ENCODE data around the gene C1orf232. TPM values are rescaled to one million over a fixed set of nuclear protein-coding genes. Genes with fewer than 3 reads are reported as not detected.

Gene C1orf232
- total RNA-seq, 1 donor from 2014 or later, result not detected

DNA sequence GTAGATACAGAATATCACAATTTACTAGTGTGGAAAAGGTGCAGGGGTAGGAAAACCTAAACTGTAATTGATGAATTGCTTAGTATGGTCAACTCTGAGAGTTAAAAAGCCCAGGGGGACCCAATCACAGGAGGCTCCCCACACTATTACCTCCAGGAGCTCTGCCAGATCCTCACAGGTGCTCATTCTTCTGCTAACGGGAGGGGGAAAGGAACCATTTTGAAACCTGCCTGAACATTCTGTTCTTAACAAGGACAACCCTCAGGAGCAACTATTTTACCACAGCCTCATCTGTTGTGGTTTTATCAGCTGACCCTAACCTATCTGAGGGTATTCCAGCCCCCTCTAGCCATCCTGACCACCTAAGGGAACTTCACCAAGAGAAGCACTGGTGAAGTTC lies 38.1 kb downstream of the C1orf232 start:
- no peak for TF ChIP-seq CTCF (conservative IDR thresholded peaks at IDR 0.05; ENCODE audit: low read depth, low read length)
- no peak for DNase-seq (ENCODE audit: low read depth)
- H3K4me3 ChIP-seq (ENCODE audit: low read depth, low read length), result no peak overlapping the region

DNA sequence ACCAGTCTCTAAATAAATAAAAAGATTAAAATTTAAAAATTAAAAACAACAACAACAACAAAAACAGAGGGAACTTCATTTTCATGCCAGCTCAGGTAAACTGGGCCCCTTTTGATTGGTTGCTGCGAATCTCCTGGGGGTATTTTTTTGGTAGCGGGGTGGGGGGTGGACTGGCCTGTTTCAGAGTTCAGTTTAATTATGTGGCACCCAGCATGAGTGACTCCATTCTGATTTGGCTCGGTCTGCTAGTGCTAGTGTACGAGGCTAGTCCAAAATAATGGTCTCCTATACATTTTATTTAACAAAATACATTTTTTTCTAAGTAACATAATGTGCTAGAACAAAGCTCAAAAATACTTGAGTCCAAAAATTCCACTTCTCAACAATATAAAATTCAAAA lies 39.0 kb downstream of the C1orf232 start:
- no peak overlapping the region for H3K4me3 ChIP-seq (ENCODE audit: low read depth, low read length)
- no peak for DNase-seq (ENCODE audit: low read depth)
- no peak for TF ChIP-seq CTCF (conservative IDR thresholded peaks at IDR 0.05; ENCODE audit: low read depth, low read length)

DNA sequence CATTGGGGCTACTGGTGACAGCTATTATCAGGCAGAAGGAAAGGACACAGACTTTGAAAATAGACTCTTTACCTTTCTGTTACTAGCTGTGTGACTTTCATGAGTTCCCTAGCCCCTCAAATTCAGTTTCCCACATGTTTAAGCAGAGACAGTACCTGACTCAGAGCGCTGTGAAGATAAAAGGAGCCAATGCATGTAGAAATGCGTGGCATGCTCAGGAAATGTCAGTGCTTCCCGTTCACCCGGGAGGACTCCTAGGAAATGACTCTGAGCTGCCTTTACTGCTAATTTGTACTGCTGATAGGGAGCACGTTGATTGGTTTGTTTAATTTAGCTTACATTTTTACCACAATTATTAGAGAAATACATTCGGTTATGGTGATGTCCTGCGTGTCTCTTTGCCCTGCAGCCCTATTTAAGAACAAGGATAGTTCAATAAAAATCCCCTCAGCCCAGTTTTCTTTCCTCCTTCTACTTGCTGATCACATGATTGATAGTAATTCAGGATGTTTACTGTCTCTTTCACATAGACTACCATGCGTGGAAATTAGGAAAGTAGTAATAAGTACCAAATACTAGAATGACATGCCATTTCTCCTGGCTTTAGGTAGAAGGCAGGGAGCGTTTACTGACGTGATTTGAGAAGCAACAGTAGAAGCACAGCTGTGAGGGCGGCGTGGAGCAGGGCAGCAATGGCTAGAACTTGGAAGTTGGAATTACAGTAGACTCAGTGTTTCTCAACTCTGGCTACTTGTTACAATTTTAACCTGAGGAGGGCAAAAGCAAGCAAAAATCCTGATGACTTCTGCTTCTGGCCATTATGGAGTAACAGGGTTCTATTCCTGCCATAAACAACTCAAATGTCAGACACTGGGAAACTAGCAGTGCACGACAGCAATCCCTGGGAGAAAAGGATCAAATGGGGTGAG lies 41.3 kb downstream of the C1orf232 start:
- no peak for TF ChIP-seq CTCF (conservative IDR thresholded peaks at IDR 0.05; ENCODE audit: low read depth, low read length)
- H3K4me3 ChIP-seq (ENCODE audit: low read depth, low read length), result no peak overlapping the region
- DNase-seq (ENCODE audit: low read depth), result no peak

DNA sequence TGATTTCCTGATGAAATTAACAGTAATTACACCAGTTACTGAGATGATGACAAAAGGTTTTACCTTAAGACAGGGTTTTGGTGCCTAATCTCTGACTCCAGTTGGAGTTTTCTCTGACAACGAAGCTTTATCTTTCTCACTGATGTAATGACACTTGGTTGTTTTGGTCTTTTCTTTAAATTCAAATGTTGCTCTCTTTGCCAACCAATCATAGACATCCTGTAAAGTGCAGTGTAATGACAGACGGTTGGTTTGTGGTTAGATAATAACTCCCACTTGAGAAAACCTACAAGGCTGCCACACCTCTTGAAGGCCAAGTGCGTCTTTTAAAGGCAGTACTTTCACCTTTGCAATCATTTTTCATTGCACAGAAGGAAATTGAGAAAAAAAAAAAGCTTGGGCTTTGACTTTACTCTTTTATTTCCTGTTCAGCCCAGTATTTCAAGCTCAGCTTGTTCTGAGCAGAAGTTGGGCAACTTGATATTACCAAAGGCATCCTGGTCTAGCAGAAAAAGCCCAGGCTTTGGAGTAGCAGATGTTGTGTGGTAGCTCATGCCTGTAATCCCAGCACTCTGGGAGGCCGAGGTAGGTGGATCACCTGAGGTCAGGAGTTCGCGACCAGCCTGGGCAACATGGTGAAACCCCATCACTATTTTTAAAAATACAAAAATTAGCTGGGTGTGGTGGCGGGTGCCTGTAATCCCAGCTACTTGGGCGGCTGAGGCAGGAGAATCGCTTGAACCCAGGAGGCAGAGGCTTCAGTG lies 42.3 kb downstream of the C1orf232 start:
- no peak overlapping the region for H3K4me3 ChIP-seq (ENCODE audit: low read depth, low read length)
- DNase-seq (ENCODE audit: low read depth), result no peak
- TF ChIP-seq CTCF (conservative IDR thresholded peaks at IDR 0.05; ENCODE audit: low read depth, low read length), result no peak

GRCh38 chr1:26125946-26126320 lies 42.8 kb downstream of the C1orf232 start:
- TF ChIP-seq CTCF (conservative IDR thresholded peaks at IDR 0.05; ENCODE audit: low read depth, low read length), result no peak
- H3K4me3 ChIP-seq (ENCODE audit: low read depth, low read length), result no peak overlapping the region
- DNase-seq (ENCODE audit: low read depth), result no peak

GRCh38 chr1:26125382-26125781 lies 43.4 kb downstream of the C1orf232 start:
- no peak for DNase-seq (ENCODE audit: low read depth)
- TF ChIP-seq CTCF (conservative IDR thresholded peaks at IDR 0.05; ENCODE audit: low read depth, low read length), result no peak
- no peak overlapping the region for H3K4me3 ChIP-seq (ENCODE audit: low read depth, low read length)

Measured in epithelial cell of proximal tubule (primary cell).